GM23248 (cell line): ENCODE data around the gene HYCC2. TPM values are rescaled to one million over a fixed set of nuclear protein-coding genes. Genes with fewer than 3 reads are reported as not detected.
A peak's percentile ranks its signal among the peaks of the same experiment; 100 is the strongest.

Source experiments
- DNase-seq: peaks from one replicate; pipeline ENCODE4 v3.0.0-alpha.2; 2015
- H2AFZ ChIP-seq: fragments of 200-600 bp; sonication (generic); 2 replicates; pipeline ENCODE4 v1.6.1; 2016; ENCODE audit warnings: antibody characterized with exemption
- H3F3A ChIP-seq: fragments of 200-600 bp; sonication (generic); 2 replicates; pipeline ENCODE4 v1.6.1; 2016; ENCODE audit warnings: mild to moderate bottlenecking, antibody characterized with exemption, mixed run types; ENCODE audit not compliant: insufficient read depth
- H3K27ac ChIP-seq: fragments of 200-600 bp; sonication (generic); 2 replicates; pipeline ENCODE4 v1.5.1; 2016; ENCODE audit warnings: mild to moderate bottlenecking
- H3K27me3 ChIP-seq: fragments of 200-600 bp; sonication (generic); replicated peaks from 2 replicates; pipeline ENCODE4 v1.6.1; 2016; ENCODE audit warnings: mild to moderate bottlenecking; ENCODE audit not compliant: insufficient read depth
- H3K36me3 ChIP-seq: fragments of 200-600 bp; sonication (generic); 2 replicates; pipeline ENCODE4 v1.6.1; 2016; ENCODE audit warnings: low read depth, mild to moderate bottlenecking
- H3K4me1 ChIP-seq: fragments of 200-600 bp; sonication (generic); 2 replicates; pipeline ENCODE4 v1.6.1; 2016; ENCODE audit warnings: mild to moderate bottlenecking; ENCODE audit not compliant: insufficient read depth
- H3K4me2 ChIP-seq: fragments of 200-600 bp; sonication (generic); one replicate; pipeline ENCODE4 v1.6.1; 2016; ENCODE audit warnings: mild to moderate bottlenecking; ENCODE audit not compliant: unreplicated experiment
- H3K4me3 ChIP-seq: fragments of 200-600 bp; sonication (generic); 2 replicates; pipeline ENCODE4 v1.5.1; 2016; ENCODE audit warnings: mild to moderate bottlenecking
- H3K79me2 ChIP-seq: fragments of 200-600 bp; sonication (generic); 2 replicates; pipeline ENCODE4 v1.6.1; 2016; ENCODE audit warnings: mild to moderate bottlenecking; ENCODE audit not compliant: insufficient read depth
- H3K9ac ChIP-seq: fragments of 200-600 bp; sonication (generic); 2 replicates; pipeline ENCODE4 v1.6.1; 2016; ENCODE audit warnings: mild to moderate bottlenecking
- H3K9me2 ChIP-seq: fragments of 200-600 bp; sonication (generic); 2 replicates; pipeline ENCODE4 v1.6.1; 2016; ENCODE audit warnings: mixed run types, mild to moderate bottlenecking, moderate library complexity; ENCODE audit not compliant: insufficient read depth
- H3K9me3 ChIP-seq: fragments of 200-600 bp; sonication (generic); one replicate; pipeline ENCODE4 v1.6.1; 2017; ENCODE audit warnings: low read depth
- H4K20me1 ChIP-seq: fragments of 200-600 bp; sonication (generic); 2 replicates; pipeline ENCODE4 v1.6.0; 2016; ENCODE audit not compliant: insufficient read depth
- EZH2 ChIP-seq: fragments of 200-600 bp; sonication (generic); IDR thresholded peaks from 2 replicates; pipeline ENCODE4 v1.6.1; 2018; ENCODE audit warnings: antibody characterized with exemption, mild to moderate bottlenecking; ENCODE audit not compliant: insufficient read depth, poor library complexity, severe bottlenecking
- EZH2phosphoT487 ChIP-seq: fragments of 200-600 bp; sonication (generic); IDR thresholded peaks from 2 replicates; pipeline ENCODE4 v1.6.1; 2018; ENCODE audit warnings: antibody characterized with exemption, moderate library complexity, mild to moderate bottlenecking, low read depth; ENCODE audit not compliant: insufficient read depth
- WGBS, 2 experiments: methylation state at CpG; one replicate each; pipeline ENCODE4 v1.1.6; 2015 to 2017; ENCODE audit warnings: low lambda C conversion rate in 2 of 2, low coverage in 1 of 2; ENCODE audit errors: missing lambda C conversion rate in 2 of 2; 5-methylcytosine and 5-hydroxymethylcytosine counted together
- in situ Hi-C: fragments of 300-500 bp; cut with MboI; formaldehyde crosslinking; loops from 2 replicates; pipeline ENCODE4 v1.15.0; 2020
- polyA plus RNA-seq: library from polyadenylated mRNA; unstranded; fragments of >200 nt; fragmentation: Nextera tagmentation; extraction: Ambion mirVana; gene quantifications from 2 replicates; pipeline ENCODE4 v1.2.1, GENCODE V29; 2016
- total RNA-seq: library from RNA; depleted of rRNA; stranded (reverse); fragments of >200 nt; shearing (Covaris generic); gene quantifications from 2 replicates; pipeline ENCODE4 v1.2.3, GENCODE V29; 2014

HYCC2 gene
- total and polyA plus RNA-seq, 2 experiments from 2014 or later, result 5.7 to 7.0 TPM

DNA sequence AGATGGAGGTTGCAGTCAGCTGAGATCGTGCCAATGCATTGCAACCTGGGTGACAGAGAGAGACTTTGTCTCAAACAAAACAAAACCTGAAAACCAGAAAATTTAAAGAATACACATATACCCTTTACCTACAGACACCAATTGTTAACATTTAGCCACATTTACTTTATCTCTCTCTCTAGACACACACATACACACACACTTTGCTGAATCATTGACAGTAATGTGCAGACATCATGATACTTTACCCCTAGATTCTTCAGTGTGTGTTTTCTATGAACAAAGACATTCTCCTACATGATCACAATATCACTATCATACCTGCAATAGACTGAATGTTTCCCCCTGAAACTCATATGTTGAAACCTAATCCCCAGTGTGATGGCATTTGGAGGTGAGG lies 34.3 kb upstream of the HYCC2 start:
- Histone ChIP-seq H3K9ac (no peak overlapping the region), H3F3A (no peaks in the 10 kb centered on the region), H3K4me1 (no peaks in the 10 kb centered on the region), H3K4me3 (no peak overlapping the region), H3K36me3 (no peaks in the 10 kb centered on the region), H3K4me2 (no peak overlapping the region), H2AFZ (no peak overlapping the region), H3K27me3 (no peaks in the 10 kb centered on the region), H3K9me3 (no peaks in the 10 kb centered on the region), H3K79me2 (no peaks in the 10 kb centered on the region), H4K20me1 (no peaks in the 10 kb centered on the region), H3K27ac (no peak overlapping the region), H3K9me2 (no peaks in the 10 kb centered on the region)
- in situ Hi-C loops, result no loop called here
- no peak for DNase-seq
- no peak for TF ChIP-seq EZH2
- TF ChIP-seq EZH2phosphoT487, result no peak
- WGBS, 2 experiments, result 91 to 92% methylated on average over 1 of the region's 1 CpG

DNA sequence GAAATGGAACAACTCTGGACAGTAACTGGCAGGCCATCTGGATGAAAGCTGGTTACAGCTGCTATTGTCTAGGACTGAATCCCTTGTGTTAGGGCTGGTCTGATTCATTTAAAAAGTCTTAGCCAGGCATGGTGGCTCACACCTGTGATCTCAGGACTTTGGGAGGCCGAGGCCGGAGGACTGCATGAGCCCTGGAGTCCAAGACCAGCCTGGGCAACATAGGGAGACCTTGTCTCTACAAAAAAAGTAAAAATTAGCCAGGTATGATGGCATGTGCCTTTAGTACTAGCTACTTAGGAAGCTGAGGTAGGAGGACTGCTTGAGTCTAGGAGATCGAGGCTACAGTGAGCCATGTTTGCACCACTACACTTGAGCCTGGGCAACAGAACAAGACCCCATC lies 29.0 kb upstream of the HYCC2 start:
- in situ Hi-C loops, result no loop called here

DNA sequence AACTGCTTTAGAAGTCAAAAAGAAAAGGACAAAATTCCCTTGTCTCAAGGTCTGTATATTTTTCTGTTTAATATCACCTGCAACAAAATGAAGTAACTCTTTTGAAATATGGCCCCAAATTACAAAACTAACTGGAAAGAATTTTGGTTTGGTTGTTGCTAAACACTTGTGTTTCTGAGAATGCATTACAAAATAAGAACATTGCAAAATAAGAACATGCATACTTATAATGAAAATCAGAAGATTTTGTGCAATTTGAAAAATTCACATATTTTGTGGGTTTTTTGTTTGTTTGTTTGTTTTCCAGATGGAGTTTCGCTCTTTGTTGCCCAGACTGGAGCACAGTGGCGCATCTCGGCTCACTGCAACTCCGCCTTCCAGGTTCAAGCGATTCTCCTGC lies 22.1 kb upstream of the HYCC2 start:
- Histone ChIP-seq H3F3A (no peaks in the 10 kb centered on the region), H3K27ac (no peak overlapping the region), H3K9ac (no peak overlapping the region), H4K20me1 (no peaks in the 10 kb centered on the region), H3K27me3 (no peaks in the 10 kb centered on the region), H3K36me3 (no peaks in the 10 kb centered on the region), H3K4me3 (no peak overlapping the region), H3K4me1 (no peaks in the 10 kb centered on the region), H3K9me2 (no peaks in the 10 kb centered on the region), H3K4me2 (no peak overlapping the region), H2AFZ (no peak overlapping the region), H3K9me3 (no peaks in the 10 kb centered on the region), H3K79me2 (no peaks in the 10 kb centered on the region)
- DNase-seq, result peak; percentile 32
- WGBS, 2 experiments, result 57 to 67% methylated on average over 5 of the region's 5 CpGs
- no peak for TF ChIP-seq EZH2
- TF ChIP-seq EZH2phosphoT487, result no peak
- in situ Hi-C loops, result no loop called here

More for the DNA sequence above, 29.0 kb upstream of the HYCC2 start:
- DNase-seq, result no peak
- Histone ChIP-seq H3K27me3 (no peaks in the 10 kb centered on the region), H3K79me2 (no peaks in the 10 kb centered on the region), H3K9me3 (no peaks in the 10 kb centered on the region), H3K4me2 (no peak overlapping the region), H3K9ac (no peak overlapping the region), H3K4me3 (no peak overlapping the region), H3K27ac (no peak overlapping the region), H4K20me1 (no peaks in the 10 kb centered on the region), H3K36me3 (no peaks in the 10 kb centered on the region), H3K4me1 (no peaks in the 10 kb centered on the region), H3K9me2 (no peaks in the 10 kb centered on the region), H2AFZ (no peak overlapping the region), H3F3A (no peaks in the 10 kb centered on the region)
- TF ChIP-seq EZH2phosphoT487 (no peak), EZH2 (no peak)
- 93 to 100% methylated on average over 3 of the region's 3 CpGs for WGBS, 2 experiments

DNA sequence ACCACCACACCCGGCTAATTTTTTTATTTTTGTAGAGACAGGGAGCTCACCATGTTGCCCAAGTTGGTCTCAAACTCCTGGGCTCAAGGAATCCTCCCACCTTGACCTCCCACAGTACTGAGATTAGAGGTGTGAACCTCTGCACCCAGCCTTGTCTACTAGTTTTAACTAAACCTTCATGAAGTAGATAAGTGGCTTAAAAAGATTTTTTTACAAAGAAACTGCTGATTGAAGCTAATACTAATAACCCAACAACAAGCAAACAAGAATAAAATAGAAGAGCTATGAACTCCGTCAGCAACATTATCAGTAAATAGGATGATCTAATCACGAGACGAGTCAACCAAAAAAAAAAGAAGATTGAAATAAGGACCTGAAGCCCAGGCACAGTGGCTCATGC lies 19.1 kb upstream of the HYCC2 start:
- in situ Hi-C loops, result no loop called here

DNA sequence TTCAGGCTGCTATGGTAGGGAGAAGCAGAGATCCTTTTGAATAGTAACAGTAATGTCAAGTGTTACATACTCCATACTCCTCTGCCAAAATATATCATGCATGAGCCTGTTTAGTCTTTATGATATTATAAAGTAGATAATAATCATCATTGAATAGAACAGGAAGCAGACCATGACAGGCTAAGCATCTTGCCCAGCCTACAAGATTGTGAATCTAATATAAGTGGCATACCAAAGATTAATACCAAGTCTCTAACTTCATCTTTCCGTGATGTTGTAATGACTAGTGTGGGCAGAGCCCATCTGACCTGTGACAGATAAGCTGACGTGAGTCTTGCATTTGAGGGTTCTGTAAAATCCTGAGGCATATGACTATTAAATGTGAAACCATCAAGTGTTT lies 13.4 kb upstream of the HYCC2 start:
- H3K4me3 ChIP-seq, result no peak overlapping the region
- 97 to 98% methylated on average over 2 of the region's 2 CpGs for WGBS, 2 experiments
- TF ChIP-seq EZH2, result no peak
- TF ChIP-seq EZH2phosphoT487, result no peak
- H4K20me1 ChIP-seq, result no peaks in the 10 kb centered on the region
- no peaks in the 10 kb centered on the region for H3K4me1 ChIP-seq
- no peak overlapping the region for H3K4me2 ChIP-seq
- DNase-seq, result no peak
- peaks cover 13% of the 10 kb centered on the region for H3K36me3 ChIP-seq
- in situ Hi-C loops, result no loop called here
- no peaks in the 10 kb centered on the region for H3K27me3 ChIP-seq
- H3K27ac ChIP-seq, result no peak overlapping the region
- H3F3A ChIP-seq, result peaks cover 4% of the 10 kb centered on the region; the same call in 1 of the 2 replicates
- no peaks in the 10 kb centered on the region for H3K9me2 ChIP-seq
- no peak overlapping the region for H3K9ac ChIP-seq
- no peak overlapping the region for H2AFZ ChIP-seq
- H3K79me2 ChIP-seq, result peaks cover 32% of the 10 kb centered on the region
- no peaks in the 10 kb centered on the region for H3K9me3 ChIP-seq

More for the DNA sequence above, 19.1 kb upstream of the HYCC2 start:
- H3F3A ChIP-seq, result no peaks in the 10 kb centered on the region
- H3K79me2 ChIP-seq, result no peaks in the 10 kb centered on the region
- no peaks in the 10 kb centered on the region for H3K9me3 ChIP-seq
- no peaks in the 10 kb centered on the region for H3K27me3 ChIP-seq
- no peak for DNase-seq
- WGBS, 2 experiments, result 94 to 99% methylated on average over 4 of the region's 4 CpGs
- H3K27ac ChIP-seq, result no peak overlapping the region
- no peak overlapping the region for H2AFZ ChIP-seq
- TF ChIP-seq EZH2phosphoT487 (no peak), EZH2 (no peak)
- no peak overlapping the region for H3K4me2 ChIP-seq
- H3K4me3 ChIP-seq, result no peak overlapping the region
- H3K9ac ChIP-seq, result no peak overlapping the region
- H3K4me1 ChIP-seq, result no peaks in the 10 kb centered on the region
- H3K9me2 ChIP-seq, result no peaks in the 10 kb centered on the region
- no peaks in the 10 kb centered on the region for H4K20me1 ChIP-seq
- peaks cover 6% of the 10 kb centered on the region; the same call in 1 of the 2 replicates for H3K36me3 ChIP-seq
